H54 (cell line): ENCODE data around the gene AP3B1.

Source experiments
- DNase-seq: peaks from one replicate; pipeline ENCODE4 v3.0.0; 2011; ENCODE audit warnings: low spot score, mixed read lengths; ENCODE audit not compliant: insufficient read length
- FAIRE-seq: peaks from 3 replicates; lab custom pipeline; 2011; peaks lifted over from hg19 to GRCh38; lab: Jason Lieb, UNC
- POLR2A ChIP-seq: IDR thresholded peaks from 2 replicates; pipeline ENCODE4 v1.6.1; 2011; ENCODE audit warnings: low read depth, mild to moderate bottlenecking, low read length

Gene AP3B1

DNA sequence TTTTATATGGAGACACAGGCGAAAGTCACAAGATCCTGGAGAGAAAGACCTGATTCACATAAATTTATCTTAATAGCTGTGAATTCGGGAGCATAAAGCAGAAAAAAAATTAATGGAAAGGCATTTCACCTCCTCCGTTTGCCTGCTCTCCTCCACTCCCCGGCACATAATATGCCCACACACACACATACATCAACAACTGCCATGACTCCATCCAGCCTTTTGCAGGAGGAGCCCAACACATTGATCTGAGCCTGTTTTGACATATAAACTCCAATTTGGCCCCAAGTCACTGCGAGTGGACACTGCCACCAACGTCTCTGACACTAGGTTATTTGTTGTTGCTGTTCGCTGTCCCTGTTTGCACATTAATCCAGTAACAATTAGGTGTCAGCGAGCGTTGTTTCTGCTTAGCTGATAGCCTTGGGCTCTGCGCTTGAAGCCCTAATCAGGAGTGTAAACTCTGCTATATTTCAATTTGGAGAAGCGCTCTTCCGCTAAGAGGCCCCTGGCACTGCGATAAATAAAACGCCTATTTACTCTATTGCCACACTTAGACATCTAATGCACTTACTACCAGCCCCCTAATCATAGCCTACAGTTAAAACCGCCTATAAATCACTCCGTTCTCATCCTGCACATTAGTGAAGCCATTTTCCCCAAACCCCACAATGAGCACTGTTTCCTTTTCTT, 322.6 kb downstream of the AP3B1 start:
- FAIRE-seq (no peak), DNase-seq (no peak)
- no peak for TF ChIP-seq POLR2A

DNA sequence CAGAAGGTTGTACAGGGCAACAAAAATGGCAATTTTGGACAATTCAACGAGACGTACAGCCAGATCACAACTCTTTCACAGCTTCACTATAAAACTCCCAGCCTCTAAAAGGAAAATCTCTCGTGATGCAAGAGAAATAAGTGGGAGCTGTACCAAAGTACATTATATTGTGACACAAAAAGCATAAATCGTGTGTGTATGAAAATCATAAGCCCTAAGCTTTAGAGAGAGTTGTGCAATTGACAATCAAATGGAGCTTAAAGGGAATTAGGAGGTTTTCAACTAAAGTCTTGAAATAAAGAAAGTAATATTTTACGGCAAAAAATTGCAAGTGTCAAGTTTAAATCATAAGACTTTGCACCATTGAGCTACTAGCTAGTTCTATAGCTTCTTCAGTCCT, 323.6 kb downstream of the AP3B1 start:
- DNase-seq (no peak), FAIRE-seq (no peak)
- TF ChIP-seq POLR2A: no peak

DNA sequence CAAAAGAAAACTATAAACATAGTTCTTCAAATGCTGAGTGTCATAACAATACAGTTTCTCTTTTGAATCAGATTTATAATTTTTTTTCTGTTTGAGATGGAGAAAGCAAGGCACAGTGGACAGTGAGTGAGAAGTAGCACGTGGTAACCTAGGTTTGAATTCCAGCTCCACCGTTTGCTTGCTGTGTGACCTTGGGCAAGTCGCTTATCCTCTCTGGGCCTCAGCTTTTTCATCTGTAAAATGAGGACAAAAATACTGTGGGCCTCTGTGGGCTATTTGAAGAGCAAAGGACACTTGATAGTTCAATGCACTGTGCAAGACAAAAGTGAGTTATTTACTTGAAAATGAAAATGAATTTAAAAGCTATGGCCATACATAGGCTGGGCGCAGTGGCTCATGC, 330.7 kb downstream of the AP3B1 start:
- FAIRE-seq: no peak
- no peak for DNase-seq
- TF ChIP-seq POLR2A: no peak

DNA sequence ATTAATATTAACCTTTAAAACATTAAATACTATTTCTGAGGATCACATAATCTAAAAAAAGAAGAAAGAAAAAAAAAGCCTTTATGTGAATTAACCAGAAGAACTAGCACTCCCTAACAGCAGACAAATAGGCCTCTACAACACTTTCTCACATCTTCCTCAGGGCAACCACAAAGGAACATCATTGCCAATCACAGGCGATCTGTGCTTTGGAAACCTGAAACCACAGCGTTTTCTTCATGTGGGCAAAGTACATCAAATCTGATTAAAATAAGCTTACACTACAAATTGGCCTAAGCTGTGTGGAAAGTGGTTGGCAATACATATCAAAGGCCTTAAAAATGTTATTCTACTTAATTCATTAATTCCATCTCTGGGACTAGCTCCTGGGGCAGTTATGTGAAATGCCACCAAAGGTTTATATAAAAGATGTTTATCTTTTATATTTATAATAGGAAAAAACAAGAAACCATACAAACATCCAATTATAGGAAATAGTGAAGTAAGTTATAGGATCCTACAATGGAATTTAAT, 333.6 kb downstream of the AP3B1 start:
- FAIRE-seq: no peak

DNA sequence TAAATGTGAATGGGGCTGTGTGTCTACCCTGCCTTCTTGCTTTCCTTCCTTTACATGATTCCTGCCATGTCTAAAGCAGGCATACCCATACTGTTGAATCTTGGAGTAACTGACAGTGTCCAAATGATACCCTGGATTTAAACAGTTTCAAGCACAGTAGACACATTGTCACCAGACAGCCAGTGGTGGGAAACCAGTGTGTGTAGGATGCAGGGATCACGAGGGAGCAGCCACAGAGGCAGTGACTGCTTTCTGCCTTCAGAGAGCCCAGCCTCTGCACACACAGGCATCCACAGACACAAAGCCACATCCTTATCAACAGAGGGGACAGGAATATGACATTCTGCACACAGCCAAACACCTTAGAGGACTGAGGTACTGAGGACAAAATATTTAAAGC, 334.2 kb downstream of the AP3B1 start:
- DNase-seq (no peak), FAIRE-seq (no peak)
- TF ChIP-seq POLR2A: no peak

More for the DNA sequence above, 333.6 kb downstream of the AP3B1 start:
- no peak for TF ChIP-seq POLR2A
- no peak for DNase-seq

DNA sequence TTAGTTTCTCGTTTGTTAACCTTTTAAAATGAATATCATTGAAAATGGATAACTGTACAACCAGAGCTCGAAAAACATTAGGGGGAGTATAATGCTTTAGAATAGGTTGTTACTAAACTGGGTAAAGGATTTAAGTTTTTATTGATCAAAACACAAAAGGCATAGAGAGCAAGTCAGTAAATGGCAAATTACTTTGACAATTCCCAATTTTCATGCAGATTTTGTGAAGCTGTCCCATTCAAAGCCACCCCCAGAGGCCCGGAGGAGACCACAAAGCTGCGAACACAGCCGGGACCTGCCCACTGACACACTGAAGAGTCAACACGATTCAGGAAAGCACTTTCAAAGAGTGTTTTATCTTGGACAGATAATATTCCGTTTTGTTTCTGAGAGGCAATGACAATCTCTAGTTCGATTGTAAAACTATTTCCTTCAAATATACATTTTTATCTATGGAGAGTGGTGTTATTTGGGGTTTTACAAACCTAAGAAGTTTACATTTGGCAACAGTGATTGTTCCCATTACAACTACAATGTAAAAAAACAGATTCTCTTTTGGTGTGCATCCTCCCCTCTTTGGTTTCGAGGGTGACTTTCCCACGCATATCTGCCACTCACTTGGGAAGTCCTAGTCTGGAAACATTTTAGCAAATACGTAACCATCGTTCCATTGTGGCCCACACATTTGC, 335.7 kb downstream of the AP3B1 start:
- FAIRE-seq (no peak), DNase-seq (no peak)
- no peak for TF ChIP-seq POLR2A

DNA sequence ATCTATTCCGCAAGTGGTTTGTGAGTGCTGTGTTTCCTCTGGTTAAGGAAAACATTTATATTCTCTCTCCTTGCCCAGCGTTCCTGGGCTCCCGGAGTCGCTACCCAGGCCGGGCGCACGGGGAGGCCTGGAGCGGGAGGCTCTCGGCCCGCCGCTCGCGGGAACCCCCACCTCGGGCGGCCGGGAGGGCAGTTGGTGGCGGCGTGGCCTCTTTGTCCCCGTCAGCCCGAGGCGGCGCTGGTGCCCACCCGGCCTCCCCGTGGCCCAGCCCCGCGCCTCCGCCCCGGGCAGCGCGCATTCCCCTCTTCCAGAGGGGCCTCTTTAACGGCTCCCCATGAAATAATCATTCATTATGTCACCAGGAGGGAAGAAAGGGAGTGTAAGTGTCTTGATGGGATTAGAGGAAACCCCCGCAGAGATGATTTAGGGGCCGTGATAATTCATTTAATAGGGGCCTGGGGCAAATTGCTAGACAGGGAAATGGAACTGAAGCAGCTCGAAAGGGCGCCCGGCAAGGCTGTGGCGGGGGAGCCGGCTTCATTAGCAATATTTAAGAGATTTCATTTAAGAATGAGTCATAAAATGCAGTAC, 336.5 kb downstream of the AP3B1 start:
- no peak for FAIRE-seq
- no peak for DNase-seq
- no peak for TF ChIP-seq POLR2A

DNA sequence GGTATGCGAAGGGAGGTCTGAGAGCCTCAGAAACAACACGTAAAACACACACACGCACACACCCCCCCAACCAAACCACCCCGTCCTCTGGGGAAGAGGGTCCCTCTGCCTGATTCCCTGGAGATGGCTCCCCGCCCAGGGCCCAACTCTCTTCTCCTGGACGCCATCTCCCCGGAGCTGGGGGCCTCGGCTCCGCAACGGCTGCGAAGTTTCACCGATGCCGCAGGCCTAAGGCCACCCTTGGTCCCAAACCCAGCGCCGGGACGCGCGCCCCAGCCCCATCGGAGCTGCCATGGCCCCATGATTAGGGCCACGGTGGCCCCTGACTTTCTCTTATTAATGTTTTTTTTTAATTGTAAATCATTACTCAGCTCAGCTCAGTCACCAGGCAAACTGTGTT, 337.0 kb downstream of the AP3B1 start:
- DNase-seq: no peak
- TF ChIP-seq POLR2A: no peak
- no peak for FAIRE-seq

DNA sequence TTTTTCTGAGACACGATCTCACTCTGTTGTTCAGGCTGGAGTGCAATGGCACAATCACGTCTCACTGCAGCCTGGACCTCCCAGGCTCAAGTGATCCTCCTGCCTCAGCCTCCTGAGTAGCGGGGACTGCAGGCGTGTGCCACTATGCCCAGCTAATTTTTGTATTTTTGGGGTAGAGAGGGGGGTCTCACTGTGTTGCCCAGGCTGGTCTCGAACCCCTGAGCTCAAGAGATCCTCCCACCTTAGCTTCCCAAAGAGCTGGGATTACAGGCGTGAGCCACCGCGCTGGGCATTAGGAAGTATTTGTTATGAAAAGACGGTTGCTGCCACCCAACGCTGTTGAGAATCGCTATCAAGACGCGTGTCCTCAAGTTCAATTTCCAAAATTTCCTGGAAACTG, 337.4 kb downstream of the AP3B1 start:
- no peak for FAIRE-seq
- no peak for TF ChIP-seq POLR2A
- DNase-seq: no peak

DNA sequence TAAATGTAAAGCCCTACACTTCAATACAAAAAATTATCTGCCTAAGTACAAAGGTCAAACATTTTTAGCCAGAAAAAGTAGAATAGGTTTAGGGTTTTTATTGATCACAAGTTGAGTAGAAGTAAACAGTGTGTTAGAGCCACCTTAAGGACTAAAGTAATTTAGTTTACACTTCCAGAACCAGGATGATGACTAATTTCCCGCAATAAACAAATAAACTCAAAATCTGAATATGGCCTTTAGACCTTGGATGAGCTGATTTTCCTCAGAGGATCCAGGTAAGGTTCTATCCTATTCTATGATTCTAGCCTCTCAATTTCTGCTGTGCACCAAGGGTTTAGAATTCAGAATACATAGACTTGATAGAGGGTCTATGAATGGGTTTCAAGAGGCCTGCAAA, 338.9 kb downstream of the AP3B1 start:
- TF ChIP-seq POLR2A: no peak
- FAIRE-seq: no peak
- no peak for DNase-seq

DNA sequence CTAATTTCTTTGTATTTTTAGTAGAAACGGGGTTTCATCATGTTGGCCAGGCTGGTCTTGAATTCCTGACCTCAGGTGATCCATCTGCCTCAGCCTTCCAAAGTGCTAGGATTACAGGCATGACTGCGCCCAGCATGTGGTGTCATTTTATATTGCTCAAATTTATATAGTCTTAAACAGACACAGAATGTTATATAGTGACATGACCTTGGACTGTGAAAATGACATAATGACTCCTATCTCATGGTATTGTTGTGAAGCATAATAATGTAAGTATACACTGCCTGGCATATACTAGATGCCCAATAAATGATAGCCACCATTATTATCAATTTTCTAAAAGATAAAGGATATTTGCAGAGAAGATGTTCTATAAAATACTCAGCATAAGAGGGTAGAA, 341.1 kb downstream of the AP3B1 start:
- DNase-seq (no peak), FAIRE-seq (no peak)
- TF ChIP-seq POLR2A: no peak

DNA sequence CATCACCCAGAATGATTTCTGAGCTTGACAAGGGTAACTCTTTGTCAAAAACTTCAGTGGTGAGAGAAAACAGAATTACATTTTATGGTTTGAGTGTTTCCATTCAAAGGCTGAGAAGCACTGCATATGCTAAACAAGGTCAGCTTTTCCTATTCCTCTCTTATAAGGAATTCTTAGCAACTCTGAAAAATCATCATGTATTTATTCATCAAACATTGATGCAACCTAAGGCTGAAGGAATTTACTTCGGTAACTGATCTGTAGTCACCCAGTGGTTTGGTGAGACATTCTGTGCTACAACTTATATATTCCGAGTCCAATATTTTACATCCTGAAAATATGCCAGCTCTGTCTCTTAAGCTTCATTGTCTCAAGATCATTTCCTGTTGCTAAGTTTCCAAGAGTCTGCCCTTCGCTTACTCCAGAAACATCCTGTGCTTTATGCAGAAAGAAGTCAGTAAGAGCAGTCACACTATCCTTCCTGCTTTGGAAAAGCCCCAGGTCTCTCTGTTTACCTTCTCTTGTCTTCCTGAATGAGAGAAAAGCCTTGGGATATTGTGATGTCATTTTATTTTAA, 341.8 kb downstream of the AP3B1 start:
- FAIRE-seq (no peak), DNase-seq (no peak)
- TF ChIP-seq POLR2A: no peak
